Suprapubic skin (tissue), 4 donors: Measurements from ENCODE around the gene DSG3.

Source experiments
- EP300 ChIP-seq: sonication (generic); formaldehyde crosslinking; IDR thresholded peaks from one replicate; pipeline ENCODE4 v1.6.1; 2017; ENCODE audit warnings: antibody characterized with exemption
- POLR2AphosphoS5 ChIP-seq, 3 donors: sonication (generic); formaldehyde crosslinking; IDR thresholded peaks; one replicate each; pipeline ENCODE4 v1.6.1; 2017; ENCODE audit warnings: antibody characterized with exemption in 3 of 3
- TF ChIP-seq, protein P1 (sequence below), 2 donors: fragments of 200-600 bp in 1 of 2; fragments of 450-650 bp in 1 of 2; sonication (generic) in 1 of 2; IDR thresholded peaks; one replicate each; pipeline ENCODE4 v1.5.1; 2016 to 2019; ENCODE audit warnings: antibody characterized with exemption in 2 of 2, mild to moderate bottlenecking in 1 of 2, moderate library complexity in 1 of 2

DNA sequence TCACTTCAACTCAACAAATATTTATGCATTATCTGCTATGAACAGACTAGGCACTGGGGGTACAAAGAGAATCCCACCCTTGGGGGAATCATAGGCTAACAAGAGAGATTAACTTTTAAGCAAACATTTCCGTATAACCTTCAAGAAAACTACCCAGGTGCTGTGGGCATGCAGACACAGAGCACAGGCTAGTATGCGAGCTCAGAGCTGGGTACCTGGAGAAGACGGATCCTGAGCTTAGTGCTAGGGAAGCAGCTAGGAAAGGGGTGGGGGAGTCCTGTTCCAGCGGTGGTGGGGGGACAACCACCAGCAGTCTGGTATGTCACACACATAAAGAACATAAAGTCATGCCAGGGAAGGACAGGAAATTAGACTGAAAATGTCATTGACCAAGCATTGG, 17.5 kb upstream of the DSG3 start:
- TF ChIP-seq, protein P1, sequence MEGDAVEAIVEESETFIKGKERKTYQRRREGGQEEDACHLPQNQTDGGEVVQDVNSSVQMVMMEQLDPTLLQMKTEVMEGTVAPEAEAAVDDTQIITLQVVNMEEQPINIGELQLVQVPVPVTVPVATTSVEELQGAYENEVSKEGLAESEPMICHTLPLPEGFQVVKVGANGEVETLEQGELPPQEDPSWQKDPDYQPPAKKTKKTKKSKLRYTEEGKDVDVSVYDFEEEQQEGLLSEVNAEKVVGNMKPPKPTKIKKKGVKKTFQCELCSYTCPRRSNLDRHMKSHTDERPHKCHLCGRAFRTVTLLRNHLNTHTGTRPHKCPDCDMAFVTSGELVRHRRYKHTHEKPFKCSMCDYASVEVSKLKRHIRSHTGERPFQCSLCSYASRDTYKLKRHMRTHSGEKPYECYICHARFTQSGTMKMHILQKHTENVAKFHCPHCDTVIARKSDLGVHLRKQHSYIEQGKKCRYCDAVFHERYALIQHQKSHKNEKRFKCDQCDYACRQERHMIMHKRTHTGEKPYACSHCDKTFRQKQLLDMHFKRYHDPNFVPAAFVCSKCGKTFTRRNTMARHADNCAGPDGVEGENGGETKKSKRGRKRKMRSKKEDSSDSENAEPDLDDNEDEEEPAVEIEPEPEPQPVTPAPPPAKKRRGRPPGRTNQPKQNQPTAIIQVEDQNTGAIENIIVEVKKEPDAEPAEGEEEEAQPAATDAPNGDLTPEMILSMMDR (IDR thresholded peaks at IDR 0.05) = no peak
- TF ChIP-seq POLR2AphosphoS5 (IDR thresholded peaks at IDR 0.05) (no peak), EP300 (no peak)
